Measurements from ENCODE around the gene GEMIN2. TPM values are rescaled to one million over a fixed set of nuclear protein-coding genes. Genes with fewer than 3 reads are reported as not detected.
A peak's percentile ranks its signal among the peaks of the same experiment; 100 is the strongest.
"Not testable (repeated sequence)": the region's sequence is repeated elsewhere in the genome, so short reads cannot be mapped to it uniquely, and the experiment has no call there.

GEMIN2 gene
- polyA plus RNA-seq (ENCODE audit: insufficient read length in 3 of 3) = 10 to 100 TPM; 23.1 to 29.6 (median 28.5) TPM

DNA sequence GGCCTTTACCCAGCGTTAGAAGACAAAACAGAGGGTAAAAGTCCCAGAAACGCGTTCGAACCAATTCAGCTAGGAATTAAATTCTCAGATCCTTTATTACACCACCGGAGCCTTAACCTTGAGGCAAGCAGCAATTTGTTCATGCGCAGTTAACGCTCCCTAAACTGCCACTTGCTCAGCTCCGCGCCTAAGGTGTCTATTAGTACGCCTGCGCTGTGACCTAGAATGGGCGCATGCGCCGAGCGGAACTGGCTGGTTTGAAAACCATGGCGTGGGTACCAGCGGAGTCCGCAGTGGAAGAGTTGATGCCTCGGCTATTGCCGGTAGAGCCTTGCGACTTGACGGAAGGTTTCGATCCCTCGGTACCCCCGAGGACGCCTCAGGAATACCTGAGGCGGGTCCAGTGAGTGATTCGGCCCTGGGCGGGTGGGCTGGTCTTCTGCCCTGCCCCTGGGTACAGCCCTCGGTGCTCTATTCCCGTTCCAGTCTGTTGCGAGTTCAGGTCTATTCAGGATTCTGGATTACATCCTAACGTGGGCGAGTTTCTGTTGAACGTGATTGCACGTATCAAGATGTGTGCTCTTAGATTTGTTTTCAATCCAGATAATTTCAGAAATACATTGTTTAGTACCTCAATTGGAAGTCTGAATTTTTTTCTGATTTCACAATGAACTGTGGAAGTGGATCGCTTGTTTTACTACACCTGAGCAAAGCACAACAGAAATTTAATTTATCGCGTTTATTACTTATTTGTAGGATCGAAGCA lies at the start of gene GEMIN2:
Gene GEMIN2, plus strand, starts transcription at position 251 of the 766 bp plus-strand sequence. Its CDS starts 16 bp downstream, at position 267.
- peak; percentile 83 to 92 (median 89) for DNase-seq (ENCODE audit: low read depth in 3 of 3, low spot score in 2 of 3)

- DNase-seq (ENCODE audit: low read depth in 3 of 3, low spot score in 2 of 3) = not testable (repeated sequence)
Measured at GRCh38 chr14:39069169-39069805, 44.8 kb upstream of the GEMIN2 start.

GRCh38 chr14:39069923-39070322 lies 44.2 kb upstream of the GEMIN2 start:
- no peak for DNase-seq (ENCODE audit: low read depth in 3 of 3, low spot score in 2 of 3)

GRCh38 chr14:39071096-39071495 lies 43.0 kb upstream of the GEMIN2 start:
- no peak for DNase-seq (ENCODE audit: low read depth in 3 of 3, low spot score in 2 of 3)

GRCh38 chr14:39080886-39081285 lies 33.2 kb upstream of the GEMIN2 start:
- DNase-seq (ENCODE audit: low read depth in 3 of 3, low spot score in 2 of 3) = no peak

DNA sequence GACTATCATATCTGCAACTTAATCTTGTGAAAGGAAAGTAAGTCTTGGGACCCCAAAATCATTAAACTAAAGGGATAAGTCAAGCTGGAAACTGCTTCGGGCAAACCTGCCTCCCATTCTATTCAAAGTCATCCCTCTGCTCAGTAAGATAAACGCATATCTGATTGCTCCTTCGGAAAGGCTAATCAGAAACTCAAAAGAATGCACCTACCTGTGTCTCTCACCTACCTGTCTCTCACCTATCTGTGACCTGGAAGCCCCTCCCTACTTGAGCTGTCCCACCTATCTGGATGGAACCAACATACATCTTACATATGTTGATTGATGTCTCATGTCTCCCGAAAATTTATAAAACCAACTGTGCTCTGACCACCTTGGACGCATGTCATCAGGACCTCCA lies 31.0 kb upstream of the GEMIN2 start:
- DNase-seq (ENCODE audit: low read depth in 3 of 3, low spot score in 2 of 3) = no peak

GRCh38 chr14:39085933-39086332 lies 28.2 kb upstream of the GEMIN2 start:
- DNase-seq (ENCODE audit: low read depth in 3 of 3, low spot score in 2 of 3) = no peak

DNA sequence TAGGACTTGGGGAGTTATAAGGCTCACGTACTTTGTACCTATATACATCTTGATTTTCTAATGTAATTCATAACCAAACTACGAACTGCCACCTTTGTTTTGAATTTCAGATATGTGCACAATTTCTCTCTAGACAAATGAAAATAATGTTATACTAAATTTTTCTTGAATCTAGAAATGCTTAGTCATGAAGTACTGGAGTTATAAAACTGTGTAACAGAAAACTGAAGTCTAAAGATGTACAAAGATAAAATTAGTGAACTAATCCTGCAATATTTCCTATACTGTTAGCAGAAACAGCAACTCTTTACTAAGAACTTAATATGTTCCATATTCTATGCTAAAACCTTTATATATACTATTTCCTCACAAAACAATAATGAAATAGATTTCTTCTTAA lies 26.6 kb upstream of the GEMIN2 start:
- no peak for DNase-seq (ENCODE audit: low read depth in 3 of 3, low spot score in 2 of 3)

DNA sequence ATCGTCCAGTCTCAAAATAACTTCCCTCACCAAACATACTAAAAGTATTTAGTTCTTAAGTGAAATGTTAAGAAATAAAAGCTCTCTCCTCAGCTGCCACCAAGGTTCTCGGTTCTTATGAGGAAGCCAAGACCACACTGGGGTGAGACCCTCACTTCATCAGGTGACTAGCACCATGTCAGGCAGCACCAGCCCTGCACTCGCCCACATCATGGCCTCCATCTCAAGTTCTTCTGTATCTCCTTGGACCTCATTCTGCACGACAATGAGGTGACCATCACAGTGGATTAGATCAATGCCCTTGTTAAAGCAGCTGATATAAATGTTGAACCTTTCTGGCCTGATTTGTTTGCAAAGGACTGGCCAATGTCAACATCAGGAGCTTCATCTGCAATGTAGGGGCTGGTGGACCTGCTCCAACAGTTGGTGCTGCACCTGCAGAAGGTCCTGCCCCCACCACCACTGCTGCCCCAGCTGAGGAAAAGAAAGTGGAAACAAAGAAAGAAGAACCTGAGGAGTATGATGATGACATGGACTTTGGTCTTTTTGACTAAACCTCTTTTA lies 23.5 kb upstream of the GEMIN2 start:
- DNase-seq (ENCODE audit: low read depth in 3 of 3, low spot score in 2 of 3) = no peak

GRCh38 chr14:39091716-39092115 lies 22.4 kb upstream of the GEMIN2 start:
- DNase-seq (ENCODE audit: low read depth in 3 of 3, low spot score in 2 of 3) = no peak

GRCh38 chr14:39094515-39094914 lies 19.6 kb upstream of the GEMIN2 start:
- DNase-seq (ENCODE audit: low read depth in 3 of 3, low spot score in 2 of 3) = no peak

- peak in 1 of 3 donors; percentile 5 for DNase-seq (ENCODE audit: low read depth in 3 of 3, low spot score in 2 of 3)
Measured at GRCh38 chr14:39097159-39097558, 17.0 kb upstream of the GEMIN2 start.

GRCh38 chr14:39099215-39099614 lies 14.9 kb upstream of the GEMIN2 start:
- not testable (repeated sequence) for DNase-seq (ENCODE audit: low read depth in 3 of 3, low spot score in 2 of 3)

GRCh38 chr14:39099748-39100147 lies 14.4 kb upstream of the GEMIN2 start:
- DNase-seq (ENCODE audit: low read depth in 3 of 3, low spot score in 2 of 3) = no peak

GRCh38 chr14:39102265-39102968 lies 11.7 kb upstream of the GEMIN2 start:
- peak in 2 of 3 donors; percentile 44 to 54 for DNase-seq (ENCODE audit: low read depth in 3 of 3, low spot score in 2 of 3)

- peak; percentile 70 to 77 (median 71) for DNase-seq (ENCODE audit: low read depth in 3 of 3, low spot score in 2 of 3)
Measured at GRCh38 chr14:39102969-39103957, 10.9 kb upstream of the GEMIN2 start, which contains the start of gene SEC23A. Gene SEC23A (minus strand): TSS chr14:39103235. CDS start chr14:39096118, 7,117 bp downstream.

DNA sequence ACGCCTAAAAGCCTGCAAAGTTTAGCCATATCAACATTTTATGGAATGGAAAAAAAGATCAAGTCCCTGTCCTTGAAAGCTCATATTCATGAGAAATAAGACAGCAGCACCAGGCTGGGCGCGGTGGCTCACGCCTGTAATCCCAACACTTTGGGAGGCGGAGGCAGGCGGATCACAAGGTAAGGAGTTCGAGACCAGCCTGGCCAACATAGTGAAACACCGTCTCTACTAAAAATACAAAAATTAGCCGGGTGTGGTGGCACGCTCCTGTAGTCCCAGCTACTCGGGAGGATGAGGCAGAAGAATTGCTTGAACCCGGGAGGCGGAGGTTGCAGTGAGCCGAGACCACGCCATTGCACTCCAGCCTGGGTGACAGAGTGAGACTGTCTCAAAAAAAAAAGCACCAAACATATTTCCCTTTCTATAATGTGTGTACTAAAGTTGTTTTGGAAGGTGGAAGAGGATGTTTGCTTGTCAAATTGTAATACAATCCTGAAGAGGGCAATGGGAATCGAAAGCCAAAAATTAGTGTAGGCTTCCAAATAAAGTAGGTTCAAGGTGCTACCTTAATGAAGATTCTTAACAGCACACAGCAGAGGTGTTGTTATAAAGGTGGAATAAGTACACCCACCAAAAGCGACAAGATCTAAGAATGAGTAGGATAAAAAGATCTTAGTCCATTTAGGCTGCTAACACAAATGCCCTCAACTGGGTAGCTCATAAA lies 9.9 kb upstream of the GEMIN2 start:
- not testable (repeated sequence) for DNase-seq (ENCODE audit: low read depth in 3 of 3, low spot score in 2 of 3)

DNA sequence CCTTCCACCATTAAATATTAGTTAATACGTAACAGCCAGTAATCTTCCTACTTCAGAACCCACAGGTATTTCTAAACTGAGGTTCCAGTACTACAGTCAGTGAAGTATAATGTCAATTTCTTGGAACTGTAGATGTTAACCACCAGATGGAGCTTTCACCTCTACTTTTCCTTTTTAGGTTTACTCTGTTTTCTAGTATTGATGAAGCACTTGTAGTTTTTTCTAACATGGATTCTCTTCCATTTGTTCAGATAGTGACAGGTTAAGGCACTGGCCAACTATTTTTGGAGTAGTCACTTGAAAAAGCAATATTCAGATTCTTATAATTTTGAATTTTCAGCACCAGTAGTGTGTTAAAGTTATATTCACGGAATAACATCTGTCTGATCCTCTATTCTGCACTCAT lies 6.5 kb upstream of the GEMIN2 start:
- DNase-seq (ENCODE audit: low read depth in 3 of 3, low spot score in 2 of 3) = peak in 1 of 3 donors; percentile 13

DNA sequence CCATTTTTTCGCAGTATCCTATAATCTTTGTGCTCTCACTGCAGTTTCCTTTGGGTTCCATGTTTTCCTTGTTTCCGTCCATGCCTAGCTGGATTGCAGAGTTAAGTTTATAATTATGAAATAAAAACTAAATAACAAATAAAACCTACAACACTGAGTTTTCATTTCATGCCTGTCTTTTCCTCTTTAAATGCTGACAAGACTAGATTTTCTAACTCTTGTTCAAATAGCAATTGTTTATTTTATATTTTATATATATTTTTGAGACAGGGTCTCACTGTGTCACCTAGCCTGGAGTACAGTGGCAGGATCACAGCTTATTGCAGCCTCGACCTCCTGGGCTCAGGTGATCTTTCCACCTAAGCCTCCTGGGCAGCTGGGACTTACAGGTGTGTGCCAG lies 5.3 kb upstream of the GEMIN2 start:
- DNase-seq (ENCODE audit: low read depth in 3 of 3, low spot score in 2 of 3) = no peak

Data from right renal cortex interstitium (tissue), 3 donors.